WERI-Rb-1 (cell line): ENCODE results near the gene DHX15.

Experiments
- DNase-seq: peaks from one replicate; pipeline ENCODE4 v3.0.0-alpha.2; 2020
- H3K27ac ChIP-seq: fragments of 250-450 bp; sonication (Bioruptor Pico); 2 replicates; pipeline ENCODE4 v1.5.1; 2020; ENCODE audit warnings: mild to moderate bottlenecking, moderate library complexity
- H3K27me3 ChIP-seq: fragments of 250-450 bp; sonication (Bioruptor Pico); 2 replicates; pipeline ENCODE4 v1.5.1; 2021; ENCODE audit warnings: mild to moderate bottlenecking, low read depth, moderate library complexity; ENCODE audit not compliant: insufficient read depth, severe bottlenecking
- H3K36me3 ChIP-seq: fragments of 250-450 bp; sonication (Bioruptor Pico); 2 replicates; pipeline ENCODE4 v1.5.1; 2020; ENCODE audit warnings: mild to moderate bottlenecking, moderate library complexity
- H3K4me3 ChIP-seq: 2 replicates; pipeline ENCODE4 v1.5.1; 2011; ENCODE audit warnings: low read depth, mild to moderate bottlenecking, control low read depth, low read length
- H3K9me3 ChIP-seq: fragments of 250-450 bp; sonication (Bioruptor Pico); 2 replicates; pipeline ENCODE4 v1.5.1; 2021; ENCODE audit warnings: mild to moderate bottlenecking, moderate library complexity; ENCODE audit not compliant: severe bottlenecking
- CTCF ChIP-seq: IDR thresholded peaks from 2 replicates; pipeline ENCODE4 v1.5.1; 2011; ENCODE audit warnings: low read depth, mild to moderate bottlenecking, control low read depth, inconsistent platforms, low read length

DHX15 gene

GRCh38 chr4:24595659-24596058 lies 11.3 kb upstream of the DHX15 start:
- H3K27me3 ChIP-seq, result no peaks in the 10 kb centered on the region
- no peak overlapping the region for H3K27ac ChIP-seq
- H3K9me3 ChIP-seq, result peaks cover 2% of the 10 kb centered on the region
- H3K36me3 ChIP-seq, result peaks cover under 1% of the 10 kb centered on the region; the same call in 1 of the 2 replicates
- H3K4me3 ChIP-seq, result no peak overlapping the region
- DNase-seq, result no peak
- no peak for TF ChIP-seq CTCF

GRCh38 chr4:24594887-24595286 lies 10.5 kb upstream of the DHX15 start:
- H3K36me3 ChIP-seq, result peaks cover 3% of the 10 kb centered on the region; the same call in 1 of the 2 replicates
- H3K9me3 ChIP-seq, result peaks cover 7% of the 10 kb centered on the region
- no peak for TF ChIP-seq CTCF
- DNase-seq, result no peak
- H3K27me3 ChIP-seq, result no peaks in the 10 kb centered on the region
- H3K4me3 ChIP-seq, result no peak overlapping the region
- H3K27ac ChIP-seq, result no peak overlapping the region

GRCh38 chr4:24589448-24589847 lies 5.1 kb upstream of the DHX15 start:
- H3K4me3 ChIP-seq, result no peak overlapping the region
- peaks cover 3% of the 10 kb centered on the region; the same call in 1 of the 2 replicates for H3K36me3 ChIP-seq
- peaks cover 9% of the 10 kb centered on the region for H3K9me3 ChIP-seq
- no peak overlapping the region for H3K27ac ChIP-seq
- no peaks in the 10 kb centered on the region for H3K27me3 ChIP-seq
- no peak for DNase-seq
- TF ChIP-seq CTCF, result no peak

GRCh38 chr4:24588216-24588954 lies 4.0 kb upstream of the DHX15 start:
- no peak for DNase-seq
- Histone ChIP-seq H3K9me3 (peaks cover 9% of the 10 kb centered on the region), H3K27ac (no peak overlapping the region), H3K4me3 (no peak overlapping the region), H3K27me3 (no peaks in the 10 kb centered on the region), H3K36me3 (peaks cover 8% of the 10 kb centered on the region)
- TF ChIP-seq CTCF, result no peak

GRCh38 chr4:24583451-24584210 lies 723 bp downstream of the DHX15 start:
- Histone ChIP-seq H3K27ac (peak overlapping the region; percentile 99), H3K27me3 (no peaks in the 10 kb centered on the region), H3K4me3 (peak overlapping the region; percentile 97), H3K36me3 (peaks cover 46% of the 10 kb centered on the region), H3K9me3 (no peaks in the 10 kb centered on the region)
- no peak for TF ChIP-seq CTCF
- peak; percentile 82 for DNase-seq
